Measurements from ENCODE around the gene MRPS26.

GRCh38 chr20:3094848-3095629 is 49.2 kb downstream of the MRPS26 start:
- no peak for TF ChIP-seq CTCF (IDR thresholded peaks at IDR 0.05)
- no peak for TF ChIP-seq POLR2A (IDR thresholded peaks at IDR 0.05)
- TF ChIP-seq POLR2AphosphoS5 (IDR thresholded peaks at IDR 0.05): no peak
